Activated T-helper 9 cell treated with anti-CD3 and anti-CD28 coated beads, Interleukin-2, amount 50 U/mL, for 16 hours (primary cell): ENCODE results near the gene WFDC10A.
"Not testable (repeated sequence)": the region's sequence is repeated elsewhere in the genome, so short reads cannot be mapped to it uniquely, and the experiment has no call there.

ENCODE experiments used
- DNase-seq: peaks from one replicate; pipeline ENCODE4 v3.0.0-alpha.2; 2020; ENCODE audit warnings: low read depth

WFDC10A gene

DNA sequence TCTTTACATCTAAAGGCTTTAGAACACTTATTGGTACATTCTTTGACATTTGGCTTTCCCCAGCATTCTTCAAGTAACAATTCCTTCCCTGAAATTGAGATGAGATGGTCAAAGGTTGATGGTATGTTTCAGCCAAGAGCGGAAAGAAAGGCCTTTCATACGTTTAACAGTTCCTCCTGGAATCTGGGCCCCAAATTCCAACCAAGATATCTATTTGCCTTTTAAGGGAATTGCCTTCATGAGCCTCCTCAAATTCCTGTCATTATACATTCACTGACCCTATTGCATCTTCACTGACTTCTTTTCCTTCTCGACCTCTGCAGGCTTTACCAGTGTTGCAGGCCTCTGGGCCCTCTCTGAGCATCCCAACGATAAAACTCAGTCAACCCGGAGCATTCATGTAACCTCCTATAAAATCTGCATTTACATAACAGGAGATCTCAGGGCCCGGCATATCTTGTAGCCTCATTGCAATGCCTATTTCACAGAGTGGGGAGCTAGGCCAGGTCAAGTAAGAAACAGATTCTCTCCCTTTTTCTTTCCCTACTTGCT is 19.8 kb downstream of the WFDC10A start:
- DNase-seq = no peak

DNA sequence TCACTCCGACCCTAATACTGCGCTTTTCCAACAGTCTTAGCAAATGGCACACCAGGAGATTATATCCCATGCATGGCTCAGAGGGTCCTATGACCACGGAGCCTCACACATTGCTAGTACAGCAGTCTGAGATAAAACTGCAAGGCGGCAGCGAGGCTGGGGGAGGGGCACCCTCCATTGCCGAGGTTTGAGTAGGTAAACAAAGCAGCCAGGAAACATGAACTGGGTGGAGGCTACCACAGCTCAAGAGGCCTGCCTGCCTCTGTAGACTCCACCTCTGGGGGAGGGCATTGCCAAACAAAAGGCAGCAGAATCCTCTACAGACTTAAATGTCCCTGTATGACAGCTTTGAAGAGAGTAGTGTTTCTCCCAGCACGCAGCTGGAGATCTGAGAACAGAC is 22.2 kb downstream of the WFDC10A start:
- DNase-seq = not testable (repeated sequence)

DNA sequence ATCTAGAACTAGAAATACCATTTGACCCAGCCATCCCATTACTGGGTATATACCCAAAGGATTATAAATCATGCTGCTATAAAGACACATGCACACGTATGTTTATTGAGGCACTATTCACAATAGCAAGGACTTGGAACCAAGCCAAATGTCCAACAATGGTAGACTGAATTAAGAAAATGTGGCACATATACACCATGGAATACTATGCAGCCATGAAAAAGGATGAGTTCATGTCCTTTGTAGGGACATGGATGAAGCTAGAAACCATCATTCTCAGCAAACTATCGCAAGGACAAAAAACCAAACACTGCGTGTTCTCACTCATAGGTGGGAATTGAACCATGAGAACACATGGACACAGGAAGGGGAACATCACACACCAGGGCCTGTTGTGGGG is 27.5 kb downstream of the WFDC10A start:
- DNase-seq = not testable (repeated sequence)

DNA sequence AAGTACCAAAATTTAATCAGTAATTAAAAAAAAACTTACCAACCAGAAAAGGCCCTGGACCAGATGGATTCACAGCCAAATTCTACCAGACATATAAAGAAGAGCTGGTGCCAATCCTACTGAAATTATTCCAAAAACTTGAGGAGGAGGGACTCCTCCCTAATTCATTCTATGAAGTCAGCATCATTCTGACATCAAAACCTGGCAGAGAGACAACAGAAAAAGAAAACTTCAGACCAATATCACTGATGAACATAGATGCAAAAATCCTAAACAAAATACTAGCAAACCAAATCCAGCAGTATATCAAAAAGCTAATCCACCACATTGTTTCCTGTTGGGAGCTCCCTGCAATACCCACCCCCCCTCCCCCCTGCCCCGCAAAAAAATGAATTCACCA is 40.6 kb downstream of the WFDC10A start, which contains the start of gene WFDC11:
Gene WFDC11, minus strand, starts transcription at position 101 of the 400 bp plus-strand sequence. CDS start 19,639 bp downstream, outside the sequence.
- DNase-seq = no peak

DNA sequence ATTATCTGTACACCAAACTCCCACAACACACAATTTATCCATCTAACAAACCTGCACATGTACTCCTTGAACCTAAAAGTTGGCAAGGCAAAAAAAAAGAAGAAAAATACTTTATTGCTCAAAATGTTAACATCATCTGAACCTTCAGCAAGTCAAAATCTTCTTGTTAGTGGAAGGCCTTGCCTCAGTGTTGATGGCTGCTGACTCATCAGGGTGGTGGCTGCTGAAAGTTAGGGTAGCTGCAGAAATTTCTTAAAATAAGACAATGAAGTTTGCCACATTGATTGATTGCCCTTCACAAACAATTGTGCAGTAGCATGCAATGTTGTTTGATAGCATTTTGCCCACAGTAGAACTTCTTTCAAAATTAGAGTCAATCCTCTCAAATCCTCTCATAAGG is 43.2 kb downstream of the WFDC10A start:
- DNase-seq = no peak

DNA sequence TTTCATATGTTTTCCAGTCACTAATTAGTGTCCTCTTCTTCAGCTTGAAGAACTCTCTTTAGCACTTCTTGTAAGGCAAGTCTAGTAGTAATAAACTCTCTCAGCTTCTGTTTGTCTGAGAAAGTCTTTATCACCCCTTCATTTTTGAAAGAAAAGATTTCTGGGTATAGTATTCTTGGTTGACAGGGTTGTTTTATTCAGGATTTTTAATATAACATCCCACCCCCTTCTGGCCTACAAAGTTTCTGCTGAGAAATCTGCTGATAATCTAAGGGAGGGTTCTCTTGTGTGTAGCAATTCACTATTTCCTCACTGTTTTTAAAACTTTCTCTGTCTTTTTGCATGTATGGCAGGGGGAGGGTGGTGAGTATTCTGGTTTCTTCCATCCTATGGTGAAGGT is 50.1 kb downstream of the WFDC10A start:
- no peak for DNase-seq
